Mucosa of descending colon (tissue), 3 donors: Measurements from ENCODE around the gene KIAA0825. TPM values are rescaled to one million over a fixed set of nuclear protein-coding genes. Genes with fewer than 3 reads are reported as not detected.
A peak's percentile ranks its signal among the peaks of the same experiment; 100 is the strongest.

Experiments used
- ATAC-seq: fragments of 200-7000 bp; cut with Tn5 transposase; one replicate; pipeline ENCODE4 v1.9.1; 2020; ENCODE audit warnings: mild to moderate bottlenecking, moderate library complexity
- DNase-seq, 3 donors: peaks; one replicate each; pipeline ENCODE4 v3.0.0-alpha.2; 2020
- H3K36me3 ChIP-seq: fragments of 200-600 bp; one replicate; pipeline ENCODE4 v1.8.0; 2021; ENCODE audit warnings: low read depth, mild to moderate bottlenecking
- H3K4me1 ChIP-seq: fragments of 200-600 bp; one replicate; pipeline ENCODE4 v1.8.0; 2021; ENCODE audit warnings: low read depth, mild to moderate bottlenecking
- H3K4me3 ChIP-seq: fragments of 200-600 bp; one replicate; pipeline ENCODE4 v1.8.0; 2021; ENCODE audit warnings: mild to moderate bottlenecking
- H3K9me3 ChIP-seq: fragments of 200-600 bp; one replicate; pipeline ENCODE4 v1.8.0; 2021; ENCODE audit warnings: mild to moderate bottlenecking
- CTCF ChIP-seq: fragments of 200-600 bp; IDR thresholded peaks from one replicate; pipeline ENCODE4 v1.8.0; 2022; ENCODE audit warnings: antibody characterized with exemption, mild to moderate bottlenecking
- intact Hi-C, 2 donors: fragments of 100-400 bp; cut with DNase I in 1 of 2; cut with micrococcal nuclease in 1 of 2; formaldehyde crosslinking; loops; one replicate each; pipeline versions ENCODE4 v1.11.0 to v1.11.1; 2022; cut with DNase I, micrococcal nuclease
- total RNA-seq, 3 donors: library from RNA; stranded (reverse); fragmentation: NEBNext Ultra II Directional in 2 of 3; extraction: Animal tissue kit (Norgen Biotek cat#: 25700) in 2 of 3; gene quantifications; one replicate each; pipeline versions ENCODE4 v1.2.1 to v1.2.4, GENCODE V29; 2021 to 2023
- donor health status: DM: no; HTN: no; CAD: no; lungs with moderate emphysema.
- donor health status: DM: no; HTN: no; CAD: no.
- donor health status: DM: no; HTN: yes; CAD: no.

The KIAA0825 gene
- total RNA-seq, 3 donors from 2014 or later: 2.6 to 3.6 (median 3.1) TPM

GRCh38 chr5:94442991-94443390, 175.4 kb downstream of the KIAA0825 start:
- no peak for DNase-seq
- intact Hi-C loops: no loop called here
- ATAC-seq: no peak
- Histone ChIP-seq H3K4me1 (no peaks in the 10 kb centered on the region), H3K4me3 (no peak overlapping the region), H3K36me3 (no peaks in the 10 kb centered on the region), H3K9me3 (no peaks in the 10 kb centered on the region)
- TF ChIP-seq CTCF: no peak

- ATAC-seq (no peak), DNase-seq (no peak)
- Histone ChIP-seq H3K4me3 (no peak overlapping the region), H3K4me1 (no peaks in the 10 kb centered on the region), H3K36me3 (no peaks in the 10 kb centered on the region), H3K9me3 (no peaks in the 10 kb centered on the region)
- intact Hi-C loops: no loop called here
- TF ChIP-seq CTCF: no peak
These were observed 176.3 kb downstream of the KIAA0825 start for GRCh38 chr5:94442076-94442475.

GRCh38 chr5:94440015-94440414, 178.4 kb downstream of the KIAA0825 start:
- intact Hi-C loops: no loop called here
- DNase-seq (no peak), ATAC-seq (no peak)
- Histone ChIP-seq H3K36me3 (no peaks in the 10 kb centered on the region), H3K9me3 (no peaks in the 10 kb centered on the region), H3K4me3 (no peak overlapping the region), H3K4me1 (no peaks in the 10 kb centered on the region)
- TF ChIP-seq CTCF: no peak

- Histone ChIP-seq H3K9me3 (no peaks in the 10 kb centered on the region), H3K4me3 (no peak overlapping the region)
- DNase-seq: peak in 1 of 3 donors; percentile 8
These were observed 184.8 kb downstream of the KIAA0825 start for GRCh38 chr5:94433397-94434163.

GRCh38 chr5:94432499-94432898, 185.9 kb downstream of the KIAA0825 start:
- DNase-seq: no peak
- no peak for TF ChIP-seq CTCF
- intact Hi-C loops: no loop called here

More at GRCh38 chr5:94433397-94434163, 184.8 kb downstream of the KIAA0825 start:
- ATAC-seq: peak; percentile 36
- no peak for TF ChIP-seq CTCF
- intact Hi-C loops: no loop called here
- Histone ChIP-seq H3K36me3 (no peaks in the 10 kb centered on the region), H3K4me1 (no peaks in the 10 kb centered on the region)

More at GRCh38 chr5:94432499-94432898, 185.9 kb downstream of the KIAA0825 start:
- ATAC-seq: peak; percentile 23
- no peak overlapping the region for H3K4me3 ChIP-seq
- H3K36me3 ChIP-seq: no peaks in the 10 kb centered on the region
- no peaks in the 10 kb centered on the region for H3K9me3 ChIP-seq
- H3K4me1 ChIP-seq: no peaks in the 10 kb centered on the region
